Lung (tissue), 12 donors: ENCODE data around the gene MYO16. TPM values are rescaled to one million over a fixed set of nuclear protein-coding genes. Genes with fewer than 3 reads are reported as not detected.

ENCODE experiments used
- ATAC-seq: fragments of 200-7000 bp; cut with Tn5 transposase; one replicate; pipeline ENCODE4 v1.9.1; 2020; ENCODE audit warnings: moderate number of reproducible peaks; ENCODE audit not compliant: insufficient read depth, low FRiP score
- DNase-seq, 3 donors: peaks; one replicate each; pipeline ENCODE4 v3.0.0-alpha.2; 2013 to 2017
- H3K27ac ChIP-seq, 2 donors: one replicate each; pipeline ENCODE4 v1.5.1; 2013; ENCODE audit warnings: mild to moderate bottlenecking in 2 of 2, moderate library complexity in 2 of 2, control low read depth in 1 of 2, inconsistent platforms in 1 of 2, low read depth in 1 of 2, low read length in 1 of 2
- H3K27me3 ChIP-seq, 3 donors: one replicate each; pipeline ENCODE4 v1.5.1; 2013; ENCODE audit warnings: low read length in 2 of 3; ENCODE audit not compliant: control insufficient read depth in 3 of 3, insufficient read depth in 3 of 3
- H3K36me3 ChIP-seq, 4 donors: one replicate each; pipeline ENCODE4 v1.5.1; 2013; ENCODE audit warnings: low read length in 4 of 4, mild to moderate bottlenecking in 1 of 4, moderate library complexity in 1 of 4; ENCODE audit not compliant: control insufficient read depth in 4 of 4, insufficient read depth in 4 of 4
- H3K4me1 ChIP-seq, 5 donors: one replicate each; pipeline ENCODE4 v1.5.1; 2013; ENCODE audit warnings: low read length in 5 of 5, mild to moderate bottlenecking in 2 of 5, moderate library complexity in 1 of 5; ENCODE audit not compliant: control insufficient read depth in 5 of 5, insufficient read depth in 5 of 5
- H3K4me3 ChIP-seq: one replicate; pipeline ENCODE4 v1.5.1; 2013; ENCODE audit warnings: mild to moderate bottlenecking, control low read depth, moderate library complexity
- H3K9ac ChIP-seq, 2 donors: one replicate each; pipeline ENCODE4 v1.5.1; 2013; ENCODE audit warnings: low read length in 2 of 2, control low read depth in 1 of 2; ENCODE audit not compliant: insufficient read depth in 1 of 2
- H3K9me3 ChIP-seq, 4 donors: one replicate each; pipeline ENCODE4 v1.5.1; 2013; ENCODE audit warnings: low read length in 3 of 4, mild to moderate bottlenecking in 1 of 4, moderate library complexity in 1 of 4; ENCODE audit not compliant: control insufficient read depth in 4 of 4, insufficient read depth in 3 of 4
- WGBS, 2 donors: extraction: QIAGEN DNeasy Blood & Tissue Kit; methylation state at CpG; one replicate each; pipeline ENCODE4 v1.1.7; 2013; 5-methylcytosine and 5-hydroxymethylcytosine counted together
- polyA plus RNA-seq, 2 donors: library from polyadenylated mRNA; stranded (reverse); fragments of 200-250 nt; gene quantifications; one replicate each; pipeline ENCODE4 v1.2.1, GENCODE V29; 2013
- total RNA-seq, 2 donors: library from RNA; depleted of rRNA in 1 of 2; stranded (reverse); fragments of >200 nt in 1 of 2; gene quantifications; one replicate each; pipeline ENCODE4 v1.2.1, GENCODE V29; 2014 to 2021
- TF ChIP-seq, protein P1 (sequence below): IDR thresholded peaks from 2 replicates; pipeline ENCODE4 v1.5.1; 2012; ENCODE audit warnings: mild to moderate bottlenecking; ENCODE audit errors: control extremely low read depth, extremely low read depth
- donor health status: control.
- donor health status: control.
- donor health status: Bipolar disorder and iron deficiency.
- donor health status: healthy.
- donor health status: DM: yes; HTN: yes; CAD: no.

Gene MYO16
- total and polyA plus RNA-seq, 4 donors: 0.12 to 13.8 (median 0.88) TPM

DNA sequence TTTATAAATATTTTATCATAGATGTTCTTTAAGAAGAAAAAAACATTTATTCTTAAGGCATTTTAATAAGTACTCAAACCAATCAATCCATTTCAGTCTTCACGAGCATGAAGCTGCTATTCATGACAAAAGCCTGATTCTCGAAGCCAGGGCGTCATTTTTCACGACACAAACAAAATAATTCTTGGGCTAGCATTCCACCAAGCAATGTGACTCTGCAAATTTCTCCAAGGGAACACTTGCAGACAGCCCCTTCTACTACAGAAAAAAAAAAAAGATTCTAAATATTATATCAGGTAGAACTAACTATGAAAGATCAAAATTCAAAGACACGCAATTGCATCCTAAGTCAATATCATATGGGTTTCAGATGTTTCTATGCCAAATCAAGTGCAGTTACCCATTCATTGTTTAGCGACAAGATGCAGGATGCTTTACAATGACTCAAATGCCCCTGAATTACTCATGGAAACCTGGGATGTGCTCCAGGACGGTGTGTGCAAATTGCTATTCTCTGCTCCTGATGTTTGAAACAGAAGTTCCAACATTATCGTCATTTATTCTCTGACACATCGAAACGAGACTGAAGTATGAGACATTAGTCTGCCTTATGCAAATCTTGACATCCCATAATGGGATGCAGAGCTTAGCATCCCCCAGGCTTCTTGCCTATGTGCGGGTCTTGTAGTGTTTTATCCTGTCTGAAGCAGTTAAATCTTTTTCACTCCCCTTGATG lies 517.7 kb downstream of the MYO16 start:
- H3K4me3 ChIP-seq: no peak overlapping the region
- no peaks in the 10 kb centered on the region for H3K36me3 ChIP-seq
- H3K9ac ChIP-seq: no peak overlapping the region
- TF ChIP-seq, protein P1, sequence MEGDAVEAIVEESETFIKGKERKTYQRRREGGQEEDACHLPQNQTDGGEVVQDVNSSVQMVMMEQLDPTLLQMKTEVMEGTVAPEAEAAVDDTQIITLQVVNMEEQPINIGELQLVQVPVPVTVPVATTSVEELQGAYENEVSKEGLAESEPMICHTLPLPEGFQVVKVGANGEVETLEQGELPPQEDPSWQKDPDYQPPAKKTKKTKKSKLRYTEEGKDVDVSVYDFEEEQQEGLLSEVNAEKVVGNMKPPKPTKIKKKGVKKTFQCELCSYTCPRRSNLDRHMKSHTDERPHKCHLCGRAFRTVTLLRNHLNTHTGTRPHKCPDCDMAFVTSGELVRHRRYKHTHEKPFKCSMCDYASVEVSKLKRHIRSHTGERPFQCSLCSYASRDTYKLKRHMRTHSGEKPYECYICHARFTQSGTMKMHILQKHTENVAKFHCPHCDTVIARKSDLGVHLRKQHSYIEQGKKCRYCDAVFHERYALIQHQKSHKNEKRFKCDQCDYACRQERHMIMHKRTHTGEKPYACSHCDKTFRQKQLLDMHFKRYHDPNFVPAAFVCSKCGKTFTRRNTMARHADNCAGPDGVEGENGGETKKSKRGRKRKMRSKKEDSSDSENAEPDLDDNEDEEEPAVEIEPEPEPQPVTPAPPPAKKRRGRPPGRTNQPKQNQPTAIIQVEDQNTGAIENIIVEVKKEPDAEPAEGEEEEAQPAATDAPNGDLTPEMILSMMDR: no peak
- no peak overlapping the region for H3K27ac ChIP-seq
- WGBS, 2 donors: 74 to 84% methylated on average over 11 of the region's 11 CpGs
- no peak for ATAC-seq
- DNase-seq: no peak
- H3K4me1 ChIP-seq: no peaks in the 10 kb centered on the region
- no peaks in the 10 kb centered on the region for H3K9me3 ChIP-seq
- H3K27me3 ChIP-seq: peaks cover 0 to 16% (median 6%) of the 10 kb centered on the region in 3 donors

DNA sequence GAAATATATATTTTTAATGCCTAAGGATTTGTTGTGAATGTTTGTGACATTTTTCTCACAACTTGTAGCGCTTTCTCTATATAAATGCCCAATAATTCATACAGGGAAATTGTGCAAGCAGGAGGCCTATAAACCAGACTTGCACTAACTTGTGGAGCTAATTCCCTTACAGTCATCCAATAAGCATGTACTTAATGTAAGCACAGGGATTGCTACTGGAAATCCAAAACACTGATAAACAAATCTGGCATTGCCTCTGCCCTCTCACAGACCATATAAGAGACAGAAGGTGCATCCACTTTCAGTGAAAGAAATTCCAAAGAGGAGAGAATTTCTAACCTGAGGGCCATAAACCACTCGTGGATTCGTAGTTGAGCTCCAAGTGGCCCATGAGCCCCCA lies 518.8 kb downstream of the MYO16 start:
- H3K36me3 ChIP-seq: no peaks in the 10 kb centered on the region
- no peak overlapping the region for H3K9ac ChIP-seq
- WGBS, 2 donors: 93 to 96% methylated on average over 3 of the region's 3 CpGs
- ATAC-seq (no peak), DNase-seq (no peak)
- no peak overlapping the region for H3K4me3 ChIP-seq
- H3K27ac ChIP-seq: no peak overlapping the region
- TF ChIP-seq, protein P1: no peak
- no peaks in the 10 kb centered on the region for H3K9me3 ChIP-seq
- H3K4me1 ChIP-seq: no peaks in the 10 kb centered on the region
- peaks cover 0 to 9% (median 6%) of the 10 kb centered on the region in 3 donors for H3K27me3 ChIP-seq

DNA sequence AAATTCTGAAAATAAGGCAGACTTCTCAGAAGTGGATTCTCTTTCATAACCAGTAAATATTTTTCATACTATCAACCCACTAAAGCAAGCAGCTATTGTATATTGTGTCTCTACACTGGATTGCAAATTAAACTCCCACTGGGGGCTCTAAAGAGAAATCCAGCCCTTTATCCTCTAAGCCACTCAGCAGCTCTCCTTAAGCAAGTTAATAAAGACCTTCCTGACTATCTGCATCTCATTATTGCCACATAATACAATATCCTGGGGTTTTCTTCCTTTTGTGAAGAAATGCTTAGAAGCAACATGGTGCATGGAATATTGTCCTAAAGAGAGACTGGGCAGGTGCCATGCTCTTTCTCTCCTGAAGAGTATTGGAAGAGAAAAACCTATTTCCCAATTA lies 521.3 kb downstream of the MYO16 start:
- ATAC-seq (no peak), DNase-seq (no peak)
- H3K27ac ChIP-seq: no peak overlapping the region
- no peak overlapping the region for H3K9ac ChIP-seq
- no peak overlapping the region for H3K4me3 ChIP-seq
- TF ChIP-seq, protein P1: no peak
- H3K4me1 ChIP-seq: peaks cover 0 to 7% (median 6%) of the 10 kb centered on the region in 5 donors
- H3K27me3 ChIP-seq: peaks cover 0 to 9% (median 0%) of the 10 kb centered on the region in 3 donors
- H3K9me3 ChIP-seq: no peaks in the 10 kb centered on the region
- H3K36me3 ChIP-seq: no peaks in the 10 kb centered on the region

DNA sequence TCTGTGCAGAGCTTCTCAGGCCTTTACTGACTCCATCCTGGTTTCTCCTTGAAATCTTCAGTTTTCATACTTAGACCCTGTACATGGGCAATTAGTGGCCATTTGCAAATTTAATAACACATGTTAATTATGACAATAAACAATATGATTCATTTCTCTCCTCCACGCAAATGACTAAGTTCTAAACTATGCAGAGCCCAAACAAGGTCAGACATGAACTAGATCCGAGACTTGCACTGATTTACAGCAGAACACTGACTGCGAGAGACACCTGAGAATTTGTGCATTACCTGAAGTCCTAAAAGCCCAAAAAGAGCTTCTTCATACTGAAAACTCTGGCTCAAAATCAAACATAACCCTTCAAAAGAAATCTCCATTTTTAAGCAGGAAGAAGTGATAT lies 521.8 kb downstream of the MYO16 start:
- Histone ChIP-seq H3K27me3 (peaks cover 0 to 9% (median 0%) of the 10 kb centered on the region in 3 donors), H3K36me3 (no peaks in the 10 kb centered on the region), H3K4me3 (no peak overlapping the region), H3K4me1 (peaks cover 0 to 10% (median 6%) of the 10 kb centered on the region in 5 donors), H3K9ac (no peak overlapping the region), H3K27ac (no peak overlapping the region), H3K9me3 (no peaks in the 10 kb centered on the region)
- ATAC-seq: no peak
- TF ChIP-seq, protein P1: no peak
- no peak for DNase-seq
- 84 to 90% methylated on average over 3 of the region's 3 CpGs for WGBS, 2 donors
